ENCODE results near the gene SLC9A3.

SLC9A3 gene

GRCh38 chr5:468401-468800 lies 55.8 kb downstream of the SLC9A3 start:
- TF ChIP-seq CTCF (IDR thresholded peaks at IDR 0.05) (no peak), ZFX (IDR thresholded peaks at IDR 0.05; ENCODE audit: borderline replicate concordance) (no peak)

GRCh38 chr5:466661-467310 lies 57.5 kb downstream of the SLC9A3 start:
- TF ChIP-seq CTCF (IDR thresholded peaks at IDR 0.05) (no peak), ZFX (IDR thresholded peaks at IDR 0.05; ENCODE audit: borderline replicate concordance) (no peak)
- no peak overlapping the region for H3K27ac ChIP-seq

More at GRCh38 chr5:468401-468800, 55.8 kb downstream of the SLC9A3 start:
- H3K27ac ChIP-seq = no peak overlapping the region

GRCh38 chr5:465591-466403 lies 58.5 kb downstream of the SLC9A3 start:
- no peak overlapping the region for H3K27ac ChIP-seq

GRCh38 chr5:464843-465590 lies 59.2 kb downstream of the SLC9A3 start:
- H3K27ac ChIP-seq = no peak overlapping the region
- no peak for TF ChIP-seq ZFX (IDR thresholded peaks at IDR 0.05; ENCODE audit: borderline replicate concordance)

More at GRCh38 chr5:465591-466403, 58.5 kb downstream of the SLC9A3 start:
- no peak for TF ChIP-seq CTCF (IDR thresholded peaks at IDR 0.05)
- no peak for TF ChIP-seq ZFX (IDR thresholded peaks at IDR 0.05; ENCODE audit: borderline replicate concordance)

GRCh38 chr5:464446-464842 lies 59.8 kb downstream of the SLC9A3 start:
- H3K27ac ChIP-seq = no peak overlapping the region
- TF ChIP-seq ZFX (IDR thresholded peaks at IDR 0.05; ENCODE audit: borderline replicate concordance) (no peak), CTCF (IDR thresholded peaks at IDR 0.05) (no peak)

- no peak overlapping the region for H3K27ac ChIP-seq
- TF ChIP-seq ZFX (IDR thresholded peaks at IDR 0.05; ENCODE audit: borderline replicate concordance) = no peak
- TF ChIP-seq CTCF (IDR thresholded peaks at IDR 0.05) = no peak
These were observed 60.3 kb downstream of the SLC9A3 start for GRCh38 chr5:463952-464351.

GRCh38 chr5:463301-463700 lies 60.9 kb downstream of the SLC9A3 start:
- no peak overlapping the region for H3K27ac ChIP-seq
- TF ChIP-seq CTCF (IDR thresholded peaks at IDR 0.05) (no peak), ZFX (IDR thresholded peaks at IDR 0.05; ENCODE audit: borderline replicate concordance) (no peak)

All from 22Rv1 (cell line).